HT-29 (cell line): ENCODE data around the gene UNKL. TPM values are rescaled to one million over a fixed set of nuclear protein-coding genes. Genes with fewer than 3 reads are reported as not detected.

Source experiments
- DNase-seq: peaks from one replicate; pipeline ENCODE4 v3.0.0-alpha.2; 2015; ENCODE audit warnings: low spot score
- total RNA-seq: library from RNA; depleted of rRNA; stranded (reverse); fragments of >200 nt; shearing (Covaris generic); gene quantifications from 2 replicates; pipeline ENCODE4 v1.2.3, GENCODE V29; 2014

The UNKL gene
- total RNA-seq, 1 experiment from 2014 or later: 32.0 TPM

DNA sequence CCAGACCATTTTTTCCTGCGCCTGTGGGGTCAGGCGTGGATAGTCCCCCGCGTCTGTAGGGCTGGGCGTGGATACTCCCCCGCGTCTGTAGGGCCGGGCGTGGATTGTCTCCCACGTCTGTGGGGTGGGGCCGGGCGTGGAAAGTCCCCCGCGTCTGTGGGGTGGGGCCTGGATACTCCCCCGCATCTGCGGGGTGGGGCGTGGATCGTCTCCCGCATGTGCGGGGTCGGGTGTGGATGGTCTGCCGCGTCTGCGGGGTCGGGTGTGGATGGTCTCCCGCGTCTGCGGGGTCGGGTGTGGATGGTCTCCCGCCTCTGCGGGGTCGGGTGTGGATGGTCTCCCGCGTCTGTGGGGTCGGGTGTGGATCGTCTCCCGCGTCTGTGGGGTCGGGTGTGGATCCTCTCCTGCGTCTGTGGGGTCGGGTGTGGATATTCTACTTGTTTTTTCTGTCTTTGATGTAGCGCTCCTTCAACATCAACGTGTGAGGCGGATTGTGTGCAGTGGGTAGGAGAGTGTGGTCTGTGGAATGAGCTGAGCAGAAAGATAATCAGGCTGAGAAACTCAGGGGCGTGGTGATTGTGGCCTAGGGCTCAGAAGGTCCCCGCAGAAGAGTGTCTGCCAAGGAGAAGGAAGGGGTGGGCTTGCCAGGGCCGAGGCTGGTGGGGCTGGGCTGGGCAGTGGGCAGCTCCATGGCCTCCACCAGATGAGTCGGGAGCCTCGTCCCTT, 59.5 kb downstream of the UNKL start:
- DNase-seq: no peak

GRCh38 chr16:1351582-1352362, 62.7 kb downstream of the UNKL start, which contains the start of the genes GNPTG and TSR3:
Gene GNPTG, plus strand, starts transcription at chr16:1351931. Its CDS starts 35 bp downstream, at chr16:1351966.
Gene TSR3, minus strand, starts transcription at chr16:1351878. Its CDS starts 74 bp downstream, at chr16:1351804.
- peak; percentile 84 for DNase-seq

- DNase-seq: no peak
Observed at GRCh38 chr16:1351215-1351581, 63.3 kb downstream of the UNKL start.

GRCh38 chr16:1350691-1351090, 63.8 kb downstream of the UNKL start:
- DNase-seq: no peak

DNA sequence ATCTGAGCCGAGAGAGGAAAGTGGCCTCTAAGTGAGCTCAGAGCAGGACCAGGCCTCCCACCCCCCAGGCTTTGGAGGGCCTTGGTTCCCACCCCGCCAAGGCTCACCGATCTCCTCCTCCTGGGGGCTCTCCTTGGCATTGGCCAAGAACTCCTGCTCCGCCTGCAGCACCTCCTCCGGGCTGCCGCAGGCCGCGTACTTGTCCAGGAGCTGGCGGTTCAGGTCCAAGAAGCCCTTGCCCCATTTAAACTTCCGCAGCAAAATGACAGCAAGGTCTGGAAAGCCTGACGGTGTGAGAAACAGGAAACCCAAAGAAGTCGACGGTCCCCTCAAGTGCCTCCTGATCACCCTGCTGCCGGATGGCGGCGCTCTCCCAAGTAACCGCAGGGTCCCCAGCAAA, 64.6 kb downstream of the UNKL start:
- DNase-seq: no peak

GRCh38 chr16:1349351-1349750, 65.2 kb downstream of the UNKL start:
- DNase-seq: no peak

- no peak for DNase-seq
Observed at GRCh38 chr16:1348926-1349325, 65.6 kb downstream of the UNKL start.

DNA sequence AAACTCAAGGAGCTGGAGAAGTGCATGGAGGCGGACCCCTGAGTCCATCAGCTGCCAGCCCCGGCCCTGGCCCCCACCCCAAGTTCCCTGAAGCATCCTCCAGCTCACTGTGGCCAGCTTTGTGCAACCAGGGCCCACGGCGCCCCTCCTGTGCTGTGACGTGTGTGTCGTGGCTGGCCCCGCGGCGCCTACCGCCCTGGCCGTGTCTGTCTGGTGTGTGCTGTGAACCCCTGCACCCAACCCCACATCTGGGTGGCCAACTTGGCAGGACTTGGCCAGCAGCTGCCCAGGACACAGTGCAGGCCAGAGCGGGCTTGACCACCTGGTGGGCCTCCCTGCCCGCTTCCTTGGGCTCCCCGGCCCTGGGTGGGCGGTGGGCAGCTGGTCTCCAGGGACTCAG, 66.1 kb downstream of the UNKL start:
- DNase-seq: no peak

GRCh38 chr16:1347962-1348361, 66.5 kb downstream of the UNKL start:
- no peak for DNase-seq

- no peak for DNase-seq
Observed at GRCh38 chr16:1347286-1347855, 67.1 kb downstream of the UNKL start.

DNA sequence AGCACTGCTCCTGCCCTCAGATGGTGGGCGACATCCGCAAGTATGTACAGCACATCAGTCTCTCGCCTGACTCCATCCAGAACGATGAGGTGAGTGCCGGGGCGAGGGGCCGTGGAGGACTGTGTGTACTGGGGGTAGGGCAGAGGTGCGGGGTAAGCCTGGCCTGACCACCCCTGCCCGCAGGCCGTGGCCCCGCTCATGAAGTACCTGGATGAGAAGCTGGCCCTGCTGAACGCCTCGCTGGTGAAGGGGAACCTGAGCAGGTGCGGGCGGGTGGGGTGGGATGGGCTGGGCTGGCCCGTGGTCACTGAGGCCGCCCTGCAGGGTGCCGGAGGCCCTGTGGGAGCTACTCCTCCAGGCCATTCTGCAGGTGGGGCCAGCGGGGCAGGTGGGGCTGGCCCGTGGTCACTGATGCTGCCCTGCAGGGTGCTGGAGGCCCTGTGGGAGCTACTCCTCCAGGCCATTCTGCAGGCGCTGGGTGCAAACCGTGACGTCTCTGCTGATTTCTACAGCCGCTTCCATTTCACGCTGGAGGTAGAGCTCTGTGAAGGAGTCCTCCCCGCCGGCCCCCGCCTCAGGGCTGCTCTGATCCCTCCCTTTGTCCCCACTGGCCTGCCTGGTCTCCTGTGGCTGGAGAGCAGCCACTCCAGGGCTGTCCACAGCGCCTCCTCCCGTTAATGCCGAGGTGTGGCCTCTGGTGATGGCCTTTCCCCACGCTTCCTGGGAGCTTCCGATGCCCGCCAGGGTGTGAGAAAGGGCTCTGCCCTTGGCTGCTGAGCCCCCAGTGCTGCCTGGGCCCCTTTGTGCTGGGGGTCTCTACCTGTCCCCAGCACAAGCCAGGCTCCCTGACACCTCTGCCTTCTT, 67.8 kb downstream of the UNKL start:
- peak; percentile 39 for DNase-seq

DNA sequence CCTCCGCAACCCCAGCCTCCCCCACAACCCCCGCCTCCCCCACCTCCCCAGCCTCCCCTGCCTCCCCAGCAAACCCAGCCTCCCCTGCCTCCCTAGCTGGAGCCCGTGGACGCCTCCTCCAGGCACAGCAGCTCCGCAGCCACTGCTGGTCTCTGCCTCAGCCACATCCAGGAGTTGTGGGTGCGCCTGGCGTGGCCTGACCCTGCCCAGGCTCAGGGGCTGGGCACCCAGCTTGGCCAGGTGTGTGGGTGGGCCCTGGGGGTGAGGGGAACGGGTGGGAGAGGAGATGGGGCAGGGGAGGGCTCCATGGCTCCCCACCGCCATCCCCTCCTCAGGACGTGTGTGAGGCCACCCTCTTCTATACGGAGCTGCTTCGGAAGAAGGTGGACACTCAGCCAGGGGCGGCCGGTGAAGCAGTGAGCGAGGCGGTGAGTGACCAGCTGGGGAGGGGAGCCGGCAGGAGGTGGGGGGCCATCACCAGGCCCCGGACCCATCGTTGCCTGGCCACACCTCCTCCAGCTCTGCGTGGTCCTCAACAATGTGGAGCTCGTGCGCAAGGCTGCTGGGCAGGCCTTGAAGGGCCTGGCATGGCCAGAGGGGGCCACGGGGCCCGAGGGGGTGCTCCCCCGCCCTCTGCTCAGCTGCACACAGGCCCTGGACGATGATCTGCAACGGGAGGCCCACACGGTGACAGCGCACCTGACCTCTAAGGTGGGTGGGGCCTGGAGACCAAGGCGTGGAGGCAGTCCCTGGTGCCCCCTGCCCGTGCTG, 68.7 kb downstream of the UNKL start:
- no peak for DNase-seq

GRCh38 chr16:1345087-1345486, 69.4 kb downstream of the UNKL start:
- no peak for DNase-seq

GRCh38 chr16:1344499-1344898, 70.0 kb downstream of the UNKL start:
- no peak for DNase-seq

GRCh38 chr16:1343428-1344242, 70.9 kb downstream of the UNKL start:
- DNase-seq: no peak

DNA sequence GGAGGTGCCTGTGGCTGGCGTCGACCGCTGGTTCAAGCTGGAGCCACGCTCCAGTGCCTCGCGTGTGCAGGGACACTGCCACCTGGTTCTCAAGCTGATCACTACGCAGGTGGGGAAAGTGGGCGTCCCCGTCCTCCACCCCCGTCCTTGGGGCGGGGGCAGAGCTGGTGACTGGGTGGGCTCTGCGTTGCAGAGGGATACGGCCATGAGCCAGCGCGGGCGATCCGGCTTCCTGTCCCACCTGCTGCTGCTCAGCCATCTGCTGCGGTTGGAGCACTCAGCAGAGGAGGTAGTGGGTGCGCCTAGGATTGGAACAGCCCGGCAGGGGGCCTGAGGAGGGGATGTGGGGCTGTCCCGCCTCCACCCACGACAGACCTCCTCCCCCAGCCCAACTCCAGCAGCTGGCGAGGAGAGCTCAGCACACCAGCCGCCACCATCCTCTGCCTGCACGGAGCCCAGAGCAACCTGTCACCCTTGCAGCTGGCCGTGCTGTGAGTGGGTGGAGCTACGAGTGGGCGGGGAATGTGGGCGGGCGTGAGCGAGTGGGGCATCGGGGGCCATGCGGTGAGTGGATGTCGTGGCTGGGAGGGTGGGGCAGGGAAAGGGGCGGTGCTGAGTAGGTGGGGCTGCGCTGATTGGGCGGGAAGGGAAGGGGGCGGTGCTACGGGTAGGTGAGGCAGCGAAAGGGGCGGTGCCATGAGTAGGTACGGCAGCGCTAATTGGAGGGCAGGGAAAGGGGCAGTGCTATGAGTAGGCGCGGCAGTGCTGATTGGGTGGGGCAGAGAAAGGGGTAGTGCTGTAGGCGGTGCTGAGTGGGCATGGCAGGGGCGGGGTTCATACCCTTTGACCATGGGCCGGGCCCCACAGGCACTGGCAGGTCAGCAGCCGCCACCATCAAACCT, 71.7 kb downstream of the UNKL start:
- peak; percentile 98 for DNase-seq

DNA sequence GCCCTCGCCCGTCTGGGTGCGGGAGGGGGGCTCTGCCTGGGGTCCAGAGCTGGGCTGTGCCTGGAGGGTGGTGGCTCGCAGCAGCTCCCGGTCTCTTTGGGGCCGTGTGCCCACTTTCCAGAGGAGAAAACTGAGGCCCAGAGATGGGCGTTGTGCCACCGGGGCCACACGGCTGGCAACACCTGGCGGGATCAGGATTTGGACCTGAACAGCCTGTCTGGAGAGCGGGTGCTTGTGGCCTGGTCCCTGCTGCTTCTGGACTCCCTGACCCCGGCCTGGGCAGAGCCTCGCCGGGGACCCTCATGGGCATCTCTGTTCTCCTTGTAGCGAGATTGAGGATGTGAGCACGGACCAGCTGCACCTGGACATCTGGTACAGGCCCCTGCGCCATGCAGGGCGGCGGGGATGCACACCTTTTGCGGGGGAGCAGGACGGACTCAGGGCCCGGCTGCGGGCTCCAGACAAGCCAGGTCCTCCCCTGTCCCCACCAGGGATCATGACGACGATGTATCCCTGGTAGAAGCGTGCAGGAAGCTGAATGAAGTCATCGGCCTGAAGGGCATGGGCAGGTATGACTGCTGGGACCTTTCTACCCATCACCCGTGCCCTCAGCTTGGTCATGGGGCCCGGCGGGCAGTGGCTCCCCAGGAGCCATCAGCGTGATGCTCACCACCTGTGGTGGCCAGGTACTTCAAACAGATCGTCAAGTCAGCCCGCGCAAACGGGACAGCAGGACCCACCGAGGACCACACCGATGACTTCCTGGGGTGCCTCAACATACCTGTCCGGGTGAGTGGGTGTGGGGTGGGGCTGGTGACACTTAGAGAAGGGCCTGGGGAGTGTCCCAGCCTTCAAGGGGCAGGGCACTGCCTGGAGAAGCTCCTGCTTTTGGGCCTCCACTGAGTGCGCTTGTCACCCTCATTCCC, 72.7 kb downstream of the UNKL start:
- DNase-seq: no peak
